Stimulated activated CD4-positive, alpha-beta T cell treated with anti-CD3 and anti-CD28 coated beads, Interleukin-2, amount 100 ng/mL, for 48 hours (primary cell): ENCODE data around the gene MARK1.
"Not testable (repeated sequence)": the region's sequence is repeated elsewhere in the genome, so short reads cannot be mapped to it uniquely, and the experiment has no call there.

Experiments
- DNase-seq, 2 donors: peaks; one replicate each; pipeline ENCODE4 v3.0.0-alpha.2; 2020

MARK1 gene

DNA sequence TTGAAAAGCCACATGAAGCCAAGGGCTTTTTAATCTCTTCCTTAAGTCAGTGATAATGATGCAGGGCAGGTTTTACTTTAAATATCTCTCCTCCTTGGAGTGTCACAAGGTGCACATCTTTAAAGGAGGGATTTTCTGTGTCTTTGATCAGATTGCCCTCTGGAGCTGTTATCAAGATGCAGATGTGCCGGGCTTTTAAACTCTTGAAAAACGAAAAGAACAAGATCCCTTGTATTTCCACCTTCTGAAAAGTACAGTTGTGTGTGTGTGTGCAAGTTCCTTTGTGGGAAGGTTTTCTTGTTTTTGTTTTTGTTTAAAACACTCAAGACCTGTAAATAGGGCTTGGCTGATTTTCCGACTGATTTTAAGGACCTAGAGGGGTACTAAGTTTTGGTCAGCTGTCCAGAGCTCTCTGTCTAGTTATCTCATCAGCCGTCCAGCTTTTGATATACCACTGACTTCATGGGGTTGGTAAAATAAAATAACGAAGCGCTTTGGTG is 1.6 kb downstream of the MARK1 start:
- no peak for DNase-seq

DNA sequence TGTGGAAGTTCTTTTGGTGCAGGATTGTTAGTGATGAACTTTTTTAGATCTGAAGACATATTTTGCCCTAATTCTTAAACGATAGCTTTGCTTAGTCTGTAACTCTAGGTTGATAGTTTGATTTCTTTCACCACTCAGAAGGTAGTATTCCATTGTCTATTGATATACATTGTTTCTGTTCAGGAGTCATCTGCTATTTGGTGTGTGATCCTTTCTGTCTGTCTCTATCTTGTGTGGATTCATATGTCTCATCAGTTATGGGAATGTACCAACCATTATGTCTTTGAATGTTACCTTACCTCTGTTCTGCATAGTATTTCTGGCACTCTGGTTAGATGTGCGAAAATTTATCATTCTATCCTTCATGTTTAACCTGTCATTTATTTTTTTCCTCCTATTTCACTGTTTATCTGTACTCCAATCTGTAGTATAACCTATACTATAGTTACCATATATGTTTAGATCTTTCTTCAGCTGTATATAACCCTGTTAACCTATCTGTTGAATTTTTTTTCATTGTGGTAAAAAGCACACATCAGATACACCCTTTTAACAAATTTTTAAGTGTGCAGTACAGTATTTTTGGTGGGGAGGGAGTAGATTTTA is 5.7 kb downstream of the MARK1 start:
- no peak for DNase-seq

DNA sequence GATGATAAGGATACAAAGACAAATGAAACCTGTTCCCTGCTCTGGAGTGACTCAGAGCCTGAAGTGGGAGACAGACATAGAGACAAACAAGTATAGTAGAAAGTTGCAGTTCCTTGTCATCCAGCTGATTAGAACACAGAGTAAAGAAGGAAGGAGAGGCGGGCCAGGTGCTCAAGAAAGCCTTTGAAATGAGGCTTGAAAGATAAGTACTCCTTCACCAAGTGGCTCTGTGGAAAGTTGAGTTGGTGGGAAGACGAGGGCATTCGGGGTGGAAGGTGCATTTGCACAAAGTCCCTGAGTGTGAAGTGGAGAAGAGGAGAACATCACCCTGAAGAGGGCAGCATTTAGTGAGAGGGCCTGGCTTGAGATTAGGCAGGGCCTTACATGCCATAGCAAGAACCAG is 17.0 kb downstream of the MARK1 start:
- DNase-seq: no peak

DNA sequence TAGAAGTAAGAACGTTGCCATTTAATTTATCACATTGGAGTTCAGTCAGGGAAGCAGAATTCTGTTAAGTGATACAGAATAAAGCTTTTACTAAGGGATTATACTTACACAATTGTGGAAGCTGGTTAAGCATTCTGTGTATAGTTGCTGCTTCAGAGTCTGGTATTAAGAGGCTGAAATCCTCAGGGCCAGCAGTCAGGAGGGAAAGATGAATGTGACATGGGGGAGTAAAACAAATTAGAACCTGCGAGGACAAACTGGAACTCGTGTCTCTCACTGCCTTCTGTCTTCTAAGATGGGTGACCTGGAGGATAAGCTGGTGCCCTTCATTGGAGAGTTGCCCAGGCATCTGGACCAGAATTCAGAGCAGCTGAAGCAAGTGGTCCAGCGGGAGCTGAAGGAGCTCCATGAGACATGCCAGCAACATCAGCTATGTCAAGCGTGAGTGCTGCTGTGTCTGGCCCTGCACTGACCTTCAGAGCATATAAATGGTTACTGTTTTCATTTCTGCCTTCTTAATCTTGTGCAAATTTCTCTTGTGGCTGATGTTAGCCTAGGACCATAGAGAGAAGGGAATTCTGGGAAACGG is 23.0 kb downstream of the MARK1 start:
- DNase-seq: no peak

DNA sequence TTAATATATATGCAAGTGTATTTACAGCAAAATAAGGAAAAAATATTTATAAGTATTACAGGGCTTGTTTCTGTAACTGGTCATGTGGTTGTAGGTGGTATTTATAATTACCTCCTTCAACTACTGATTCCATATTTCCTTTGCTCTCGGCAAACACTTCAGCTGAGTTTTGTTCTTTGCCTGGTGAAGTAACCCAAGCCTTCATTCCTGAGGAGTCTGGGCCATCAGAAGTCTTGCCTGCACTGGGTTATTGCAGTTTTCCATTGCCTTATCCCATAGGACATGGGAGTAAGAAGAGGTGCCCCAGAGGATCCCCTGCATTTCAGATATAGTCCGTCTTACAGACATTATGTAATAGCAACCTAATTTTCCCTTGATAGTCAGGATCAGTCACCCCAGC is 23.8 kb downstream of the MARK1 start:
- DNase-seq: no peak

DNA sequence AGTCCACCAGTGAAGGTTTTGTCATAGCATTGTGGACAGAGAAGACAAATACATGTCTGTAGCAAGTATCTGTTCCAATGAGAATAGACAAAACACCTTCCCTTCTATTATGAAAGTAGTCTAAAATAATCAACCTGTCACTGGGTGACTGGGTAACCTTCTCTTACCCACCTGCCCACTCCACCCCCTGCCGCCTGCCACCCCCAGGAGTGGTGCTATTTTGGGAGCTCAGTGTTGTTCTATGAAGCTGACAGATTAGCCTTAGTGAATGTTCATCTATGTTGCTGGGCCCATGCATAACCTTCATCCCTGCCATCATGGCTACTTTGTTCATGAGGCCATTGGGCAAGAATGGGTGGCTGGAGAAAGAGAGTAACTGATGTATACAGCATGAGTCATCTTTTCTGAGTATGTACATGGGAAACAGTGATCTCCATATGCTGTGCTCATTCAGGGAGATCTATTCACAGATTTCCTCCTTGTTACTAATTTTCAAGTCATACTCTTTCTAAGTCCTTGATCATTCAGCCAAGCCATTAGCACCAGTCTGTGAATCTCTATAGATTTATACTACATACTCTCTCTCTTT is 24.8 kb downstream of the MARK1 start:
- no peak for DNase-seq

DNA sequence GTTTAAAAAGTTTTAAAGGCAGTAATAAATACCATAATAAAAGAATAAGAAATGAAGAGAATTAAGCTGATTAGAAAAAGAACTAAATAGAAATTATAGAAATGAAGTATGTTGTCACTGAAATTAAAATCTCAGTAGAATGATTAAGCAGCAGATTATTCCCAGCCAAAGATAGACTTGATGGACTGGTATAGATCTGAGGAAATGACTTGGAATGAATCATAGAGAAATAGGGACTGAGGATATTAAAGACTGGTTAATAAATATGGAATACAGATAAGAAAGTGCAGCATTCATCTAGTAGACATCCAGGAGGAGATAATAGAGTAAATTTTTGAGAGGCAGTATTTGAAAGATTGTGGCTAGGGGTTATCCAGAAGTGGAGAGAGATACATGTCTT is 28.7 kb downstream of the MARK1 start:
- DNase-seq: no peak

DNA sequence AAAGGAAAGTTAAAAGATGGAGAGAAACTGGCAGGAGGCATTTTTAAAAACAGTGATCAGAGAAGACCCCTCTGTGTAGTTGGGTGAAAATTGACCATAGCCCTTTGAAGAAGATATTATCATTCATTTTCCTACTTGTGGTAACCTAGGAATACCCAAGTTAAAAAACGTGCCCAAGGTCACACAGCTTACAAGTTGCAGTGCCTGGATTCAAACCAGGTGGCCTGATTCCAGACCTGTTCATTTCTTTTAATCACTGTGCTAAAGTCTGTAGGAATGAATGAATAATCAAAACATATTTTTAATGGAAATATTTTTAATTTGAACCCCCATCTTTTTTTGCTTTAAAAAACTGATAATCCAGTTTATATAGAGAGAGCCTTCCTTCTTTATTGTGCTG is 35.6 kb downstream of the MARK1 start:
- DNase-seq: no peak

DNA sequence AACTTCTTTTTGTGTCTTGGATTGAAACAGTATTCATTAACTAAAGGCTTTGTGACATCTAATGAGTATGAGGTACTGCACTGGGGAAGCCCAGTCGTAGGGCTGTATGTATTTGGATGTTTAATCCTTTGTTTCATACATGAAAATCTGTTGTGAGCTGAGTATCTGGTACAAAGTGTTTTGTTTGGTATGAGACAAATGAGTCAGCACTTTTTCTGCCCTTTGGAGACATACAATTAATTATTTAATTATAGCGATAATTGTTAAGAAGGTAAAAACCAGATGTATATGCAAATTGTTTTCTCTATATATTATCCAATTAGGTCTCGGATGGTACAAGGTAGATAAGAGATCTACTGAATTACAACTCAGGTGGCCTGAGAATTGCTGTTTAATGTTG is 36.3 kb downstream of the MARK1 start:
- no peak for DNase-seq

DNA sequence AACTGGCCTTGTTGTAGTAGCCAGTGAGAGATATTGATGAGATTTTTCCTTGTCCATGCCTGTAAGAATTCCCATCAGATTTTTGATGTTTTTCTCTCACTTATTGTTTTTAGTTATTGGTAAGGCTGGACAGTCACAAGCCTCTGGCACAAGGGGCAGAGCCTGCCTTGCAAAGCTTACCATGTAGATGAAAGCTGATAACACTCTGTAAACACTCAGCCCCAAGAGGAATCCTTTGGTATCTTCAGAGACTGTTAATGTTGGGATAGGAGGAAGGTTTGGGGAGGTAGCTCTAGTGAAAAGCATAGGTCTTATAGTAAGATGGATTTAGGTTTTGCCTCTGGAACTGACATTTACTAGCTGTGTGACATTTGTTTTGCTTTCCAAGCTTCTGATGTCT is 37.7 kb downstream of the MARK1 start:
- DNase-seq: no peak

DNA sequence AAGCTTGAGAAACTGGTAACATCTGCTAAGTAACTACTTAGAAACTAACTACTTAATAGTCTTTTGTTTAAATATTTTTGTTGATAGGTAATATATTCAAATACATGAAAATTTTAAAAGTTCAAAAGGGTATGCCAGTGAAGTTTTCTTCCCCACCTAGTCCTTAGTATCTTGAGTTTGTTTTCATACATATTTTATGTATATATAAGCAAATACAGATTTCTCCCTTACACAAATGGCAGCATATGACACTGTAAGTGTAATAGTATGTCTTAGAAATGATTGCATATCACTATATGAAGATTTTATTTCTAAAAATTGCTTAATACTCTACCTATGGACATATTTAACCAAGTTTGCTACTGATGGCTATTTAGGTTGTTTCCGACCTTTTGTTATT is 38.9 kb downstream of the MARK1 start:
- DNase-seq: no peak

DNA sequence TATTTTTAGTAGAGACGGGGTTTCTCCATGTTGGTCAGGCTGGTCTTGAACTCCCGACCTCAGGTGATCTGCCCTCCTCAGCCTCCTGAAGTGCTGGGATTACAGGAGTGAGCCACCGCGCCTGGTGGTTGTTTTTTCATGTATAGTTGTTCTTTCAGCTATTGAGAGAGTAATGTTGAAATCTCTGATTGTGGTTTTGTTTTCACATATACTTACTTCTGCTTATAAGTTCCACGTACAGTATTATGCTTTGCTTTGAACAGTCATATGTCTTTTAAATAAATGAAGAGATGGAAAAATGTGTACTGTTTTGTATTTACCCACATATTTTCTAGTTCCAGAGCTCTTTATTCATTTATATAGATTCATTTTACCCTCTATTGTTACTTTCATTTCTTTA is 44.5 kb downstream of the MARK1 start:
- DNase-seq: no peak

DNA sequence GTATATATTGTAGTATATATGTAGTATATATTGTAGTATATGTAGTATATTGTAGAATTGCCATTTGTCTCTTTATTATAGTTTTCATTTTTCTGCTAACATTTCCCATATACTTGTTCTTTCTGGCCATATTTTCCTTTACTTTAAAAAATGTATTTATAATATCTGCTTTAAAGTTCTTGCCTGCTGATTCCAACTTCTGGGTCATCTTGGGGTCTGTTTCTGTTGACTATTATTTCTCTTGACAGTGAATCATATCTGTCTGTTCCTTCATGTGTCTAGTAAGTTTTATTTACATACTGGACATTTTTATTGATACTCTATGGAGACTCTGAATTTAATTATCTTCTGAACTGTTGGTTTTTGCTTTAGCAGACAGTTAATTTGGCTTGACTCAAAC is 45.9 kb downstream of the MARK1 start:
- DNase-seq: no peak

DNA sequence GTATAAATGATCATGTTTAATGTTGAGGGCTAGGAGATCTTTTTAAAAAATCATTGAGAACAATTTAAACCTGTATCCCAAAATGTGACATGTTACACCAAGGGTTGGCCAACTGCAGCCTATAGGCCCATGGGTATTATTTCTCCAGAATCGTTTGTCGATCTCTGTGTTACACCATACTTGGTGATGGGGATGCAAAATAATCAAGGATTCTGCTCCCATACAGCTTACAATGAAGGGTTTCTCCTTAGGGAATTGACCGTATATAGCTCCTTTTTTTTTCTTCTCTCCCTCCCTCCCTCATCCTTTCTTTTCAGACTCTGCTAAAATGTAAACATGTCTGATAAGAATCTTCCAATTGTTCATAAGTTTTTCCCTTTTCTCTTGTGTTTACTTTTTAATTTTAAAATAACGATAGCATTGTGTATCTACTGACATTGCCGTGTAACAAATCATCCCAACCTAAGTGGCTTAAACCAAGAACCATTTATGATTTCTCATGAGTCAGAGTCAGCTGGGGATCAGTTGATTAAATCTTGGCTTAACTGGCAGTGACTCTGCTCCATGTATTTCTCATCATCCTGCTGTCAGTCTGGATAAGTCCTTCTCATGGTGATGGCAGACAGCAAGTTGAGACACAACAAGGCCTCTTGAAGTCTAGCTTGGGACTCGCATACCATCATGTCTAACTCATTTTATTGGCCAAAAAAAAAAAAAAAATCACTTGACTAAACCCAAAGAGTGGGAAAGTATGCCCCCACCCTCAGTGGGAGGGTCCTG is 48.0 kb downstream of the MARK1 start:
- DNase-seq: no peak

DNA sequence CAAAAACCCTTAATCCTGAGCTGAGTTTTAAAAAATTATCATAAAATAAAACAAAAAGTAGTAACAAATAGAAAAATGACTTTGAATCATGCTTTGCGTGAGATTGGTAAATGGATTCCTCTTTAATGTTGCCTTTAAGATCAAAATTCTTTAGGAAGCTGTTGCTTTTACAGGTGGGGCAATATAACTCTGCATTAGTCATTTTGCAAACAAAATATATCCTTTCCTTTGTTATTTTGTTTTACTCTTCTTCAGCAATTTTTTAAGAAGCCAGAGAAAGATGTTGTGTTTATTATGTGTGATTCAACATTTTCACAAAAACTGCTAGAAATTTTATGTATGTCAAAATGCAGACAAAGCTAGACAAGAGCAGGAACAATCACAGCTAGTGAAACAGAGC is 50.0 kb downstream of the MARK1 start:
- DNase-seq: no peak

DNA sequence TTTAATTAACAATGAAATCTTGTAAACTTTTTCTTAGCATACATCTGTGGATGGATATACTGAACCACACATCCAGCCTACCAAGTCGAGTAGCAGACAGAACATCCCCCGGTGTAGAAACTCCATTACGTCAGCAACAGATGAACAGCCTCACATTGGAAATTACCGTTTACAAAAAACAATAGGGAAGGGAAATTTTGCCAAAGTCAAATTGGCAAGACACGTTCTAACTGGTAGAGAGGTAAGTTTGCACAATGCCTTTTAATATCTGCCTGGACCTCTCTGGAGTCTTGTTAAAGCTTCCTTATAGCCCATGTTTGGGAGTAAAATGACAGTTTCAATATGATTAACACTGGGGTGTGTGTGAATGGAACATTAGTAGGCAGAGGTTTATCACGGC is 51.4 kb downstream of the MARK1 start:
- DNase-seq: no peak

DNA sequence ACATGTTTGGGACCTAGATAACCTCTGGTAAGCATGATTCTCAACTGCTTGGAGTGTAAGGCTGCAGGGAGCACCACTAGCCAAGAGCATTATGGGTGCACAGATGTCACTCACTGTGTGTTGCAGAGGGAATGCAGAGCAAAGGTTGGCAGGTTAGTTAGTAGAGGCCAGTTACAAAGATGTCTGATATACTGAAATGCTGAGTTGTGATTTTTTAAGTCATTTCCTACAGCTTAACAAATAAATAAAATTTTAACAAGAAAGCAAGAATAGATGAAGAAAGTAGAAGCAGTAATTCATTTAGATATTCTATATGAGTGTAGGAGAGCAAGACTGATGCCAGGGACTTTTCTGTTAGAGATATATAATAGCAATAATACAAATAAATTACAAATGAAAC is 64.8 kb downstream of the MARK1 start:
- no peak for DNase-seq

DNA sequence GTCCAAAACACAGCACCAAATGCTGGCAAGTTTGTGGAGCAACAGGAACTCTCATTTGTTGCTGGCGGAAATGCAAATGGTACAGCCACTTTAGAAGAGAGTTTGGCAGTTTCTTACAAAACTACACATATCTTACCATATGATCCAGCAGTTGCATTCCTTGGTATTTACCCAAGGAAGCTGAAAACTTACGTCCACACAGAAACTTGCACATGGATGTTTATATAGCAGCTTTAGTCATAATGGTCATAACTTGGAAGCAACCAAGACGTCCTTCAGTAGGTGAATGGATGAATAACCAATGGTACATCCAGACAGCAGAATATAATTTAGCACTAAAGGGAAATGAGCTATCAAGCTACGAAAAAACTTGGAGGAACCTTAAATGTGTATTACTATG is 66.4 kb downstream of the MARK1 start:
- DNase-seq: no peak

DNA sequence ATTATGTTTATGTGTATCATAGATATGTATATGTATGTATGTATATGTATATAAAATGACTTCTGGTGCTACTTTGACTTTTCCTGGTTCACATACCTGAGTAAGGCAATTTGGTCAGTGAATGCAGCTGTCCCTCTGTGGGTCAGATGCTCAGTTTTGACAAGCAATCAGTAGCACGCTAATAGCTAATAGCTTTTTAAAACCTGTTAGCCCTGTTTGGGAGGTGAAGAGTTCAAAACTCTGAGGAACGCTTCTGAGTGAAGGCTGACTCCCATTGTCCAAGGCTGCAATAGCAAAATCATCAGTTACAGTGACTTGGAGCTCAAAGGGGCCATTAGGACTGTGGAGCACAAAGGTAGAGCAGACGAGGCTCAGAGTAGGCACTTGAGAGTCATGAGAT is 67.2 kb downstream of the MARK1 start:
- DNase-seq: no peak

DNA sequence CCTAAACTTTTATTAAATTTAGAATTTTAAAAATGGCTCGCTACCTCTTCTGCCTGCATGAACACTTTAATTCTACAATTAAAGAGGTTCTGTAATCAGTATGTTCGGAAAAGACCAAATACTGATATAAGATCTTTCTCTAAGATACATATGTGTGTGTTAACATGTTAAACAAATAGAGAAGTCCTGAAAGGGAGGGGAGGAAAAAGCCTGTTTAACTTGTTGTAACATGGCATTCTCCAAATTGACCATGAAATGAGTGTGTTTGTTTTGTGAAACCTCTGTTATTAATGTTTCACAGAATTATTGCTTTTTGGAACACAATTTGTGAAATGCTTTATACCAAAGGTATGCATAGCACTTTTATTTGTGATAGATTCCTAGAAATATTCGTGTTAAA is 77.0 kb downstream of the MARK1 start:
- DNase-seq: no peak

DNA sequence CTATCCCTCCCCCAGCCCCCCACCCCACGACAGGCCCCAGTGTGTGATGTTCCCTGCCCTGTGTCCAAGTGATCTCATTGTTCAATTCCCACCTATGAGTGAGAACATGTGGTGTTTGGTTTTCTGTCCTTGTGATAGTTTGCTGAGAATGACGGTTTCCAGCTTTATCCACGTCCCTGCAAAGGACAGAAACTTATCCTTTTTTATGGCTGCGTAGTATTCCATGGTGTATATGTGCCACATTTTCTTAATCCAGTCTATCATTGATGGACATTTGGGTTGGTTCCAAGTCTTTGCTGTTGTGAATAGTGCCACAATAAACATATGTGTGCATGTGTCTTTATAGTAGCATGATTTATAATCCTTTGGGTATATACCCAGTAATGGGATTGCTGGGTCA is 77.7 kb downstream of the MARK1 start:
- not testable (repeated sequence) for DNase-seq

DNA sequence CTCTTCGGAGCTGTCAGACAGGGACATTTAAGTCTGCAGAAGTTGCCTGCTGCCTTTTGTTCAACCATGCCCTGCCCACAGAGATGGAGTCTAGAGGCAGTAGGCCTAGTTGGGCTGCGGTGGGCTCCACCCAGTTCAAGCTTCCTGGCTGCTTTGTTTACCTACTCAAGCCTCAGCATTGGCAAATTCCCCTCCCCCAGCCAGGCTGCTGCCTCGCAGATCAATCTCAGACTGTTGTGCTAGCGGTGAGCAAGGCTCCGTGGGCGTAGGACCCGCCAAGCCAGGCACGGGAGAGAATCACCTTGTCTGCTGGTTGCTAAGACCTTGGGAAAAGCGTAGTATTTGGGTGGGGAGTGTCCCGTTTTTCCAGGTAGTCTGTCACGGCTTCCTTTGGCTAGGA is 83.2 kb downstream of the MARK1 start:
- not testable (repeated sequence) for DNase-seq

DNA sequence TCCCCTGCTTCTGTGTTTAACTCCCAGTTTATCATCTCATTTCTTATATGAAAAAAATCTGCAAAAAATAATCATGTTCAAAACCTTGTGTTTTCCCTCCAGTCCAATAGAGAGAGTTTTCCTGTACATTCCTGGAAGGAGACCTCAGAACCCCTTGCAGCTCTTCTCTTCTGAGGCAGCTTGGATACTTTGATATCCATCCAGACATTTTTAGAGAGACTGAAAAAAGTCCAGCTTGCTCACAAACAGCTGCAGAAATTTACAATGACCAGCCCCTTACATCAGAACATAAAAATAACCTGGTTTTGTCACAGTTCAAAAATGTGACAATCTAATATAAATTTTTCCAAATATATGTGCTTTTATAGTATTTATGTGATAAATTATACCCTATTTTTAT is 88.9 kb downstream of the MARK1 start:
- no peak for DNase-seq

DNA sequence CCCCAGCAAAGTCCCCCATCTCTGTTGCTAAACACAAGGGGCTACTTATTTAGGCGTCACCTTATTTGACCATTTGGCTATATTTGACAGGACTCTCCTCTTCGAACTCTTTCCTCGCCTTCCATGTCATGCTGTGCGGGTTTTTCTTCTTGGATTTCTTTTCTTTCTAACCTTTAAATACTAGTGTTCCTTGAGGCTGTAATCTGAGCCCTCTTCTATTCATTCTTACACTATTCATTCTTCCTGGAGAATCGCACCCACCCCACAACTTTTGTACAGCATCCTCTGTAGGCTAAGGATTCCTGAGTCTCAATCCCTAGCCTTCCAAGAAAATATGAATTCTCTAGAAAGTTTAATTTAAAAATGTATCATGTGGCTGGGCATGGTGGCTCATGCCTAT is 100.5 kb downstream of the MARK1 start:
- no peak for DNase-seq
